SJCRH30 (cell line): ENCODE results near the gene ASPHD1. TPM values are rescaled to one million over a fixed set of nuclear protein-coding genes. Genes with fewer than 3 reads are reported as not detected.
"Not testable (repeated sequence)": the region's sequence is repeated elsewhere in the genome, so short reads cannot be mapped to it uniquely, and the experiment has no call there.

ENCODE experiments used
- DNase-seq, 2 experiments: peaks; one replicate each; pipeline ENCODE4 v3.0.0-alpha.2; 2015 to 2020
- H3K27ac ChIP-seq: fragments of 250-450 bp; sonication (Bioruptor Pico); 2 replicates; pipeline ENCODE4 v1.5.1; 2020; ENCODE audit warnings: mild to moderate bottlenecking, moderate library complexity
- H3K27me3 ChIP-seq: fragments of 250-450 bp; sonication (Bioruptor Pico); 2 replicates; pipeline ENCODE4 v1.5.1; 2020; ENCODE audit warnings: mild to moderate bottlenecking, moderate library complexity
- H3K36me3 ChIP-seq: fragments of 250-450 bp; sonication (Bioruptor Pico); 2 replicates; pipeline ENCODE4 v1.5.1; 2020; ENCODE audit warnings: mild to moderate bottlenecking, moderate library complexity
- H3K4me1 ChIP-seq: fragments of 250-450 bp; sonication (Bioruptor Pico); 2 replicates; pipeline ENCODE4 v1.5.1; 2020; ENCODE audit warnings: mild to moderate bottlenecking, moderate library complexity
- H3K4me3 ChIP-seq: fragments of 250-450 bp; sonication (Bioruptor Pico); 2 replicates; pipeline ENCODE4 v1.5.1; 2020; ENCODE audit warnings: mild to moderate bottlenecking, moderate library complexity
- H3K9me3 ChIP-seq: fragments of 250-450 bp; sonication (Bioruptor Pico); replicated peaks from 2 replicates; pipeline ENCODE4 v1.5.1; 2020; ENCODE audit warnings: mild to moderate bottlenecking, moderate library complexity
- total RNA-seq: library from RNA; depleted of rRNA; stranded (reverse); fragments of >200 nt; shearing (Covaris generic); gene quantifications from 2 replicates; pipeline ENCODE4 v1.2.3, GENCODE V29; 2014

ASPHD1 gene
- total RNA-seq, 1 experiment from 2014 or later, result 0.06 TPM

GRCh38 chr16:29869067-29869466, 31.2 kb upstream of the ASPHD1 start:
- not testable (repeated sequence) for H3K9me3 ChIP-seq, H3K27me3 ChIP-seq, H3K36me3 ChIP-seq, H3K4me1 ChIP-seq, H3K4me3 ChIP-seq, H3K27ac ChIP-seq, DNase-seq

GRCh38 chr16:29871822-29872546, 28.3 kb upstream of the ASPHD1 start:
- H3K9me3 ChIP-seq, result no peaks in the 10 kb centered on the region
- H3K27ac ChIP-seq, result no peak overlapping the region
- no peak overlapping the region for H3K4me3 ChIP-seq
- no peaks in the 10 kb centered on the region for H3K36me3 ChIP-seq
- H3K27me3 ChIP-seq, result peaks cover 3% of the 10 kb centered on the region; the same call in 1 of the 2 replicates
- no peak for DNase-seq
- no peaks in the 10 kb centered on the region for H3K4me1 ChIP-seq

GRCh38 chr16:29873319-29873718, 27.0 kb upstream of the ASPHD1 start:
- no peak overlapping the region for H3K27ac ChIP-seq
- no peaks in the 10 kb centered on the region for H3K4me1 ChIP-seq
- no peak overlapping the region for H3K4me3 ChIP-seq
- no peaks in the 10 kb centered on the region for H3K9me3 ChIP-seq
- H3K27me3 ChIP-seq, result peaks cover 3% of the 10 kb centered on the region; the same call in 1 of the 2 replicates
- no peaks in the 10 kb centered on the region for H3K36me3 ChIP-seq
- DNase-seq, result no peak

- Histone ChIP-seq H3K36me3 (no peaks in the 10 kb centered on the region), H3K27ac (no peak overlapping the region), H3K9me3 (no peaks in the 10 kb centered on the region), H3K4me3 (no peak overlapping the region), H3K4me1 (no peaks in the 10 kb centered on the region), H3K27me3 (no peaks in the 10 kb centered on the region; the same call in 1 of the 2 replicates)
- no peak for DNase-seq
Measured at GRCh38 chr16:29875206-29875605, 25.1 kb upstream of the ASPHD1 start.

- H3K27me3 ChIP-seq, result no peaks in the 10 kb centered on the region; the same call in 1 of the 2 replicates
- no peak for DNase-seq
- no peak overlapping the region for H3K4me3 ChIP-seq
- H3K36me3 ChIP-seq, result no peaks in the 10 kb centered on the region
- H3K27ac ChIP-seq, result no peak overlapping the region
- no peaks in the 10 kb centered on the region for H3K4me1 ChIP-seq
- no peaks in the 10 kb centered on the region for H3K9me3 ChIP-seq
Measured at GRCh38 chr16:29876217-29876593, 24.1 kb upstream of the ASPHD1 start.

GRCh38 chr16:29876594-29877249, 23.6 kb upstream of the ASPHD1 start:
- H3K4me1 ChIP-seq, result no peaks in the 10 kb centered on the region
- no peaks in the 10 kb centered on the region; the same call in 1 of the 2 replicates for H3K27me3 ChIP-seq
- H3K27ac ChIP-seq, result no peak overlapping the region
- H3K9me3 ChIP-seq, result no peaks in the 10 kb centered on the region
- no peak overlapping the region for H3K4me3 ChIP-seq
- no peaks in the 10 kb centered on the region for H3K36me3 ChIP-seq
- DNase-seq, result no peak

- no peaks in the 10 kb centered on the region; the same call in 1 of the 2 replicates for H3K27me3 ChIP-seq
- DNase-seq, result peak; percentile 12 to 29
Measured at GRCh38 chr16:29877266-29877961, 22.9 kb upstream of the ASPHD1 start.

GRCh38 chr16:29878172-29878571, 22.1 kb upstream of the ASPHD1 start:
- no peaks in the 10 kb centered on the region for H3K4me1 ChIP-seq
- no peak overlapping the region for H3K27ac ChIP-seq
- no peaks in the 10 kb centered on the region for H3K36me3 ChIP-seq
- no peaks in the 10 kb centered on the region for H3K27me3 ChIP-seq
- no peak overlapping the region for H3K4me3 ChIP-seq
- DNase-seq, result no peak
- no peaks in the 10 kb centered on the region for H3K9me3 ChIP-seq

More at GRCh38 chr16:29877266-29877961, 22.9 kb upstream of the ASPHD1 start:
- Histone ChIP-seq H3K9me3 (no peaks in the 10 kb centered on the region), H3K36me3 (no peaks in the 10 kb centered on the region), H3K4me3 (no peak overlapping the region), H3K27ac (no peak overlapping the region), H3K4me1 (no peaks in the 10 kb centered on the region)

- no peaks in the 10 kb centered on the region for H3K9me3 ChIP-seq
- no peak overlapping the region for H3K4me3 ChIP-seq
- no peaks in the 10 kb centered on the region for H3K27me3 ChIP-seq
- DNase-seq, result no peak
- no peak overlapping the region for H3K27ac ChIP-seq
- no peaks in the 10 kb centered on the region for H3K4me1 ChIP-seq
- H3K36me3 ChIP-seq, result no peaks in the 10 kb centered on the region
Measured at GRCh38 chr16:29881050-29881449, 19.2 kb upstream of the ASPHD1 start.

- DNase-seq, result no peak
Measured at GRCh38 chr16:29883987-29884386, 16.3 kb upstream of the ASPHD1 start.

GRCh38 chr16:29889372-29889771, 10.9 kb upstream of the ASPHD1 start:
- not testable (repeated sequence) for DNase-seq

More at GRCh38 chr16:29883987-29884386, 16.3 kb upstream of the ASPHD1 start:
- Histone ChIP-seq H3K4me3 (no peak overlapping the region), H3K27ac (no peak overlapping the region), H3K36me3 (no peaks in the 10 kb centered on the region), H3K9me3 (no peaks in the 10 kb centered on the region), H3K4me1 (no peaks in the 10 kb centered on the region), H3K27me3 (no peaks in the 10 kb centered on the region)

GRCh38 chr16:29891525-29892457, 8.5 kb upstream of the ASPHD1 start:
- H3K27me3 ChIP-seq, result no peaks in the 10 kb centered on the region
- no peak for DNase-seq
- H3K4me3 ChIP-seq, result no peak overlapping the region
- no peaks in the 10 kb centered on the region for H3K36me3 ChIP-seq
- no peaks in the 10 kb centered on the region for H3K9me3 ChIP-seq
- H3K27ac ChIP-seq, result no peak overlapping the region
- H3K4me1 ChIP-seq, result no peaks in the 10 kb centered on the region

More at GRCh38 chr16:29889372-29889771, 10.9 kb upstream of the ASPHD1 start:
- not testable (repeated sequence) for H3K9me3 ChIP-seq, H3K36me3 ChIP-seq, H3K4me1 ChIP-seq, H3K27me3 ChIP-seq, H3K27ac ChIP-seq, H3K4me3 ChIP-seq

GRCh38 chr16:29892458-29892813, 7.9 kb upstream of the ASPHD1 start:
- Histone ChIP-seq H3K4me1 (no peaks in the 10 kb centered on the region), H3K36me3 (no peaks in the 10 kb centered on the region), H3K9me3 (no peaks in the 10 kb centered on the region)

GRCh38 chr16:29893553-29893952, 6.7 kb upstream of the ASPHD1 start:
- no peak for DNase-seq
- no peak overlapping the region for H3K4me3 ChIP-seq
- H3K36me3 ChIP-seq, result no peaks in the 10 kb centered on the region
- H3K4me1 ChIP-seq, result no peaks in the 10 kb centered on the region
- no peaks in the 10 kb centered on the region for H3K9me3 ChIP-seq
- H3K27ac ChIP-seq, result no peak overlapping the region
- H3K27me3 ChIP-seq, result no peaks in the 10 kb centered on the region

More at GRCh38 chr16:29892458-29892813, 7.9 kb upstream of the ASPHD1 start:
- H3K27ac ChIP-seq, result no peak overlapping the region
- no peak overlapping the region for H3K4me3 ChIP-seq
- no peaks in the 10 kb centered on the region for H3K27me3 ChIP-seq
- no peak for DNase-seq
